ENCODE data around the gene FASLG. TPM values are rescaled to one million over a fixed set of nuclear protein-coding genes. Genes with fewer than 3 reads are reported as not detected.

FASLG gene
- total and polyA plus RNA-seq, 10 of the 15 experiments (the other 5 are each of a cell fraction or from before 2014, with no cell fraction given): 0.05 to 4.0 (median 0.09) TPM; not detected in 2

DNA sequence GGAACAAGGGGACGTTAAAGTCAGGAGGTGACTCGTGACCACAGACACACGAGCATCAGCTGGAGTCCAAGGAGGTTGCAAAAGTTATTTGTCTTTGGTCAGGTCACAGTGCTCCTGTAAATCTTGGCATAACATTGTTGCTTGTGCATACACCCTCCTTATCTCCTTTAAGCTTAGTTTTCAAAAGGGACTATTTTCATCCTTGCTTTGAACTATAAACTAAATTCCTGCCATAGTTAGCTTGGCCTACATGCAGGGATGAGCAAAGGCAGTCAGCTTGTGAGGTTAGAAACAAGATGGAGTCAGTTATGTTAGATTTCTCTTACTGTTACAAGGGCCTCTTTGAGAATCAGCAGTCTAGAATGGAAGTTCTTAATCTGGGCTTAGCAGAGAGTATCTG lies 28.0 kb upstream of the FASLG start:
- SMC1A ChIA-PET (ENCODE audit: uncharacterized antibody, unreplicated experiment): interaction anchor here (0.9 to 1.2 kb wide), 2 partner anchors 21 to 78 kb away, joined by 3 read pairs; no protein-coding TSS in a partner anchor
- DNase-seq (ENCODE audit: low read depth, low spot score) (no peak), ATAC-seq (no peak), FAIRE-seq (no peak)
- BruUV-seq (replicated peaks): no TSS peak
- intact Hi-C loops (cut with micrococcal nuclease; ENCODE audit: unreplicated experiment) (no loop called here), in situ Hi-C loops (cut with MboI) (no loop called here)
- Histone ChIP-seq H2AFZ (ENCODE audit: control insufficient read depth, low read depth, low read length) (no peak overlapping the region), H4K20me1 (ENCODE audit: control insufficient read depth, insufficient read depth) (no peaks in the 10 kb centered on the region), H3K9ac (ENCODE audit: control insufficient read depth, insufficient read depth, low read length) (no peak overlapping the region), H3K27ac (ENCODE audit: control insufficient read depth, insufficient read depth) (no peak overlapping the region), H3K4me2 (ENCODE audit: control insufficient read depth, insufficient read depth) (no peak overlapping the region), H3K27me3 (replicated peaks in 1 of 2; ENCODE audit: control insufficient read depth in 2 of 2, insufficient read depth in 2 of 2, low read length in 1 of 2) (peaks cover 0 to 4% of the 10 kb centered on the region in 2 experiments; a peak in 1 of 4 replicates), H3K9me3 (replicated peaks; ENCODE audit: control insufficient read depth, insufficient read depth, low read length) (no peaks in the 10 kb centered on the region; the same call in 2 of the 3 replicates), H3K79me2 (ENCODE audit: control insufficient read depth, insufficient read depth, low read length) (no peaks in the 10 kb centered on the region), H3K4me3 (no peak overlapping the region), H3K4me1 (ENCODE audit: control insufficient read depth, insufficient read depth, low read length) (no peaks in the 10 kb centered on the region), H3K36me3 (ENCODE audit: control insufficient read depth in 2 of 2, insufficient read depth in 2 of 2, low read length in 1 of 2) (no peaks in the 10 kb centered on the region)
- 0% methylated on average over 3 of the region's 3 CpGs for WGBS (ENCODE audit: insufficient coverage, insufficient replicate concordance, low lambda C conversion rate, missing lambda C conversion rate)
- RAD21 ChIA-PET (ENCODE audit: unreplicated experiment): no interaction called here
- CTCF ChIA-PET: no interaction called here
- POLR2A ChIA-PET: no interaction called here
- no peak for TF ChIP-seq SMC3 (IDR thresholded peaks at IDR 0.05; ENCODE audit: borderline replicate concordance, low read length)
- no peak for TF ChIP-seq CHD4 (IDR thresholded peaks at IDR 0.05)
- TF ChIP-seq, protein P1, sequence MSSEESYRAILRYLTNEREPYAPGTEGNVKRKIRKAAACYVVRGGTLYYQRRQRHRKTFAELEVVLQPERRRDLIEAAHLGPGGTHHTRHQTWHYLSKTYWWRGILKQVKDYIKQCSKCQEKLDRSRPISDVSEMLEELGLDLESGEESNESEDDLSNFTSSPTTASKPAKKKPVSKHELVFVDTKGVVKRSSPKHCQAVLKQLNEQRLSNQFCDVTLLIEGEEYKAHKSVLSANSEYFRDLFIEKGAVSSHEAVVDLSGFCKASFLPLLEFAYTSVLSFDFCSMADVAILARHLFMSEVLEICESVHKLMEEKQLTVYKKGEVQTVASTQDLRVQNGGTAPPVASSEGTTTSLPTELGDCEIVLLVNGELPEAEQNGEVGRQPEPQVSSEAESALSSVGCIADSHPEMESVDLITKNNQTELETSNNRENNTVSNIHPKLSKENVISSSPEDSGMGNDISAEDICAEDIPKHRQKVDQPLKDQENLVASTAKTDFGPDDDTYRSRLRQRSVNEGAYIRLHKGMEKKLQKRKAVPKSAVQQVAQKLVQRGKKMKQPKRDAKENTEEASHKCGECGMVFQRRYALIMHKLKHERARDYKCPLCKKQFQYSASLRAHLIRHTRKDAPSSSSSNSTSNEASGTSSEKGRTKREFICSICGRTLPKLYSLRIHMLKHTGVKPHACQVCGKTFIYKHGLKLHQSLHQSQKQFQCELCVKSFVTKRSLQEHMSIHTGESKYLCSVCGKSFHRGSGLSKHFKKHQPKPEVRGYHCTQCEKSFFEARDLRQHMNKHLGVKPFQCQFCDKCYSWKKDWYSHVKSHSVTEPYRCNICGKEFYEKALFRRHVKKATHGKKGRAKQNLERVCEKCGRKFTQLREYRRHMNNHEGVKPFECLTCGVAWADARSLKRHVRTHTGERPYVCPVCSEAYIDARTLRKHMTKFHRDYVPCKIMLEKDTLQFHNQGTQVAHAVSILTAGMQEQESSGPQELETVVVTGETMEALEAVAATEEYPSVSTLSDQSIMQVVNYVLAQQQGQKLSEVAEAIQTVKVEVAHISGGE (CRISPR knock-in tag; IDR thresholded peaks at IDR 0.05): no peak
- no peak for TF ChIP-seq FOXM1 (IDR thresholded peaks at IDR 0.05; ENCODE audit: low read depth, low read length)
- TF ChIP-seq NRF1 (conservative IDR thresholded peaks at IDR 0.05; ENCODE audit: low read depth, low read length): no peak
- TF ChIP-seq, protein P2, sequence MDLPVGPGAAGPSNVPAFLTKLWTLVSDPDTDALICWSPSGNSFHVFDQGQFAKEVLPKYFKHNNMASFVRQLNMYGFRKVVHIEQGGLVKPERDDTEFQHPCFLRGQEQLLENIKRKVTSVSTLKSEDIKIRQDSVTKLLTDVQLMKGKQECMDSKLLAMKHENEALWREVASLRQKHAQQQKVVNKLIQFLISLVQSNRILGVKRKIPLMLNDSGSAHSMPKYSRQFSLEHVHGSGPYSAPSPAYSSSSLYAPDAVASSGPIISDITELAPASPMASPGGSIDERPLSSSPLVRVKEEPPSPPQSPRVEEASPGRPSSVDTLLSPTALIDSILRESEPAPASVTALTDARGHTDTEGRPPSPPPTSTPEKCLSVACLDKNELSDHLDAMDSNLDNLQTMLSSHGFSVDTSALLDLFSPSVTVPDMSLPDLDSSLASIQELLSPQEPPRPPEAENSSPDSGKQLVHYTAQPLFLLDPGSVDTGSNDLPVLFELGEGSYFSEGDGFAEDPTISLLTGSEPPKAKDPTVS (IDR thresholded peaks at IDR 0.05; ENCODE audit: low read depth, low read length): no peak
- TF ChIP-seq TAF1 (IDR thresholded peaks at IDR 0.05; ENCODE audit: borderline replicate concordance, low read depth, low read length): no peak
- TF ChIP-seq, protein P3, sequence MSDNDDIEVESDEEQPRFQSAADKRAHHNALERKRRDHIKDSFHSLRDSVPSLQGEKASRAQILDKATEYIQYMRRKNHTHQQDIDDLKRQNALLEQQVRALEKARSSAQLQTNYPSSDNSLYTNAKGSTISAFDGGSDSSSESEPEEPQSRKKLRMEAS (IDR thresholded peaks at IDR 0.05; ENCODE audit: low read depth, low read length): no peak
- no peak for TF ChIP-seq ZNF274 (IDR thresholded peaks at IDR 0.05; ENCODE audit: insufficient read depth, insufficient read length)
- TF ChIP-seq, protein P4, sequence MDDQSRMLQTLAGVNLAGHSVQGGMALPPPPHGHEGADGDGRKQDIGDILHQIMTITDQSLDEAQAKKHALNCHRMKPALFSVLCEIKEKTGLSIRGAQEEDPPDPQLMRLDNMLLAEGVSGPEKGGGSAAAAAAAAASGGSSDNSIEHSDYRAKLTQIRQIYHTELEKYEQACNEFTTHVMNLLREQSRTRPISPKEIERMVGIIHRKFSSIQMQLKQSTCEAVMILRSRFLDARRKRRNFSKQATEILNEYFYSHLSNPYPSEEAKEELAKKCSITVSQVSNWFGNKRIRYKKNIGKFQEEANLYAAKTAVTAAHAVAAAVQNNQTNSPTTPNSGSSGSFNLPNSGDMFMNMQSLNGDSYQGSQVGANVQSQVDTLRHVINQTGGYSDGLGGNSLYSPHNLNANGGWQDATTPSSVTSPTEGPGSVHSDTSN (IDR thresholded peaks at IDR 0.05; ENCODE audit: insufficient replicate concordance, low read depth, low read length): no peak
- no peak for TF ChIP-seq CBX5 (IDR thresholded peaks at IDR 0.05; ENCODE audit: low read depth)
- no peak for TF ChIP-seq RBBP5 (conservative IDR thresholded peaks at IDR 0.05)
- TF ChIP-seq BMI1 (IDR thresholded peaks at IDR 0.05; ENCODE audit: borderline replicate concordance): no peak
- TF ChIP-seq YBX1 (IDR thresholded peaks at IDR 0.05): no peak
- TF ChIP-seq ZNF207 (IDR thresholded peaks at IDR 0.05; ENCODE audit: borderline replicate concordance): no peak
- TF ChIP-seq, protein P5, sequence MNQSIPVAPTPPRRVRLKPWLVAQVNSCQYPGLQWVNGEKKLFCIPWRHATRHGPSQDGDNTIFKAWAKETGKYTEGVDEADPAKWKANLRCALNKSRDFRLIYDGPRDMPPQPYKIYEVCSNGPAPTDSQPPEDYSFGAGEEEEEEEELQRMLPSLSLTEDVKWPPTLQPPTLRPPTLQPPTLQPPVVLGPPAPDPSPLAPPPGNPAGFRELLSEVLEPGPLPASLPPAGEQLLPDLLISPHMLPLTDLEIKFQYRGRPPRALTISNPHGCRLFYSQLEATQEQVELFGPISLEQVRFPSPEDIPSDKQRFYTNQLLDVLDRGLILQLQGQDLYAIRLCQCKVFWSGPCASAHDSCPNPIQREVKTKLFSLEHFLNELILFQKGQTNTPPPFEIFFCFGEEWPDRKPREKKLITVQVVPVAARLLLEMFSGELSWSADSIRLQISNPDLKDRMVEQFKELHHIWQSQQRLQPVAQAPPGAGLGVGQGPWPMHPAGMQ (IDR thresholded peaks at IDR 0.05; ENCODE audit: borderline replicate concordance): no peak
- TF ChIP-seq, protein P6, sequence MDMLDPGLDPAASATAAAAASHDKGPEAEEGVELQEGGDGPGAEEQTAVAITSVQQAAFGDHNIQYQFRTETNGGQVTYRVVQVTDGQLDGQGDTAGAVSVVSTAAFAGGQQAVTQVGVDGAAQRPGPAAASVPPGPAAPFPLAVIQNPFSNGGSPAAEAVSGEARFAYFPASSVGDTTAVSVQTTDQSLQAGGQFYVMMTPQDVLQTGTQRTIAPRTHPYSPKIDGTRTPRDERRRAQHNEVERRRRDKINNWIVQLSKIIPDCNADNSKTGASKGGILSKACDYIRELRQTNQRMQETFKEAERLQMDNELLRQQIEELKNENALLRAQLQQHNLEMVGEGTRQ (IDR thresholded peaks at IDR 0.05; ENCODE audit: borderline replicate concordance, low read depth, low read length): no peak

All from GM12878 (cell line).